Heart left ventricle (tissue), 13 donors: ENCODE measurements around the gene SMIM14.

Experiments
- POLR2A ChIP-seq, 2 donors: fragments of 450-650 bp; IDR thresholded peaks; one replicate each; pipeline ENCODE4 v1.6.1; 2017; ENCODE audit warnings: antibody characterized with exemption in 2 of 2, mild to moderate bottlenecking in 2 of 2, moderate library complexity in 2 of 2
- TF ChIP-seq, protein P1 (sequence below), 12 donors: fragments of 200-600 bp; sonication (generic) in 4 of 12; IDR thresholded peaks; one replicate each; pipeline versions ENCODE4 v1.5.0 to v1.8.0; 2018 to 2022; ENCODE audit warnings: antibody characterized with exemption in 12 of 12, mild to moderate bottlenecking in 5 of 12
- donor health status: ischemic (EF 13 %, LVEDD 7.1; RV severe dilation, severe dysfunction).
- donor health status: DM: no; HTN: yes; CAD: no.
- donor health status: DM: no; HTN: no; CAD: no.
- donor health status: ischemic (EF 25% LVEDD 6.9; RV normal size, moderate dysfunction).
- donor health status: ischemic (EF 25% LVEDD 5.7; RV mildly dilated, moderate dysfunction).
- donor health status: ischemic (EF 35%, LVEDD 5.7; RV mildly dilated, moderate dysfunction).
- donor health status: nonischemic (EF 11% LVEDD 7.7; RV severe dilation, severe dysfunction).
- donor health status: DM: yes; HTN: yes; CAD: no.
- donor health status: PGD.
- donor health status: ischemic (EF 29% LVEDD 5.4; RV normal size, mild dysfunction).
- donor health status: nonischemic (EF 23%, LVEDD 6.1; RV moderate dilation, normal function).

GRCh38 chr4:39559626-39560025, 79.0 kb downstream of the SMIM14 start:
- TF ChIP-seq, protein P1, sequence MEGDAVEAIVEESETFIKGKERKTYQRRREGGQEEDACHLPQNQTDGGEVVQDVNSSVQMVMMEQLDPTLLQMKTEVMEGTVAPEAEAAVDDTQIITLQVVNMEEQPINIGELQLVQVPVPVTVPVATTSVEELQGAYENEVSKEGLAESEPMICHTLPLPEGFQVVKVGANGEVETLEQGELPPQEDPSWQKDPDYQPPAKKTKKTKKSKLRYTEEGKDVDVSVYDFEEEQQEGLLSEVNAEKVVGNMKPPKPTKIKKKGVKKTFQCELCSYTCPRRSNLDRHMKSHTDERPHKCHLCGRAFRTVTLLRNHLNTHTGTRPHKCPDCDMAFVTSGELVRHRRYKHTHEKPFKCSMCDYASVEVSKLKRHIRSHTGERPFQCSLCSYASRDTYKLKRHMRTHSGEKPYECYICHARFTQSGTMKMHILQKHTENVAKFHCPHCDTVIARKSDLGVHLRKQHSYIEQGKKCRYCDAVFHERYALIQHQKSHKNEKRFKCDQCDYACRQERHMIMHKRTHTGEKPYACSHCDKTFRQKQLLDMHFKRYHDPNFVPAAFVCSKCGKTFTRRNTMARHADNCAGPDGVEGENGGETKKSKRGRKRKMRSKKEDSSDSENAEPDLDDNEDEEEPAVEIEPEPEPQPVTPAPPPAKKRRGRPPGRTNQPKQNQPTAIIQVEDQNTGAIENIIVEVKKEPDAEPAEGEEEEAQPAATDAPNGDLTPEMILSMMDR (IDR thresholded peaks at IDR 0.05), result no peak
- TF ChIP-seq POLR2A (IDR thresholded peaks at IDR 0.05), result no peak
